Raji (cell line): ENCODE measurements around the gene AFAP1L2.

Experiments used
- POLR2A ChIP-seq: IDR thresholded peaks from 2 replicates; pipeline ENCODE4 v1.6.1; 2011; ENCODE audit warnings: low read depth, low read length, control low read depth; ENCODE audit not compliant: insufficient read depth

The AFAP1L2 gene, protein sequence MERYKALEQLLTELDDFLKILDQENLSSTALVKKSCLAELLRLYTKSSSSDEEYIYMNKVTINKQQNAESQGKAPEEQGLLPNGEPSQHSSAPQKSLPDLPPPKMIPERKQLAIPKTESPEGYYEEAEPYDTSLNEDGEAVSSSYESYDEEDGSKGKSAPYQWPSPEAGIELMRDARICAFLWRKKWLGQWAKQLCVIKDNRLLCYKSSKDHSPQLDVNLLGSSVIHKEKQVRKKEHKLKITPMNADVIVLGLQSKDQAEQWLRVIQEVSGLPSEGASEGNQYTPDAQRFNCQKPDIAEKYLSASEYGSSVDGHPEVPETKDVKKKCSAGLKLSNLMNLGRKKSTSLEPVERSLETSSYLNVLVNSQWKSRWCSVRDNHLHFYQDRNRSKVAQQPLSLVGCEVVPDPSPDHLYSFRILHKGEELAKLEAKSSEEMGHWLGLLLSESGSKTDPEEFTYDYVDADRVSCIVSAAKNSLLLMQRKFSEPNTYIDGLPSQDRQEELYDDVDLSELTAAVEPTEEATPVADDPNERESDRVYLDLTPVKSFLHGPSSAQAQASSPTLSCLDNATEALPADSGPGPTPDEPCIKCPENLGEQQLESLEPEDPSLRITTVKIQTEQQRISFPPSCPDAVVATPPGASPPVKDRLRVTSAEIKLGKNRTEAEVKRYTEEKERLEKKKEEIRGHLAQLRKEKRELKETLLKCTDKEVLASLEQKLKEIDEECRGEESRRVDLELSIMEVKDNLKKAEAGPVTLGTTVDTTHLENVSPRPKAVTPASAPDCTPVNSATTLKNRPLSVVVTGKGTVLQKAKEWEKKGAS

DNA sequence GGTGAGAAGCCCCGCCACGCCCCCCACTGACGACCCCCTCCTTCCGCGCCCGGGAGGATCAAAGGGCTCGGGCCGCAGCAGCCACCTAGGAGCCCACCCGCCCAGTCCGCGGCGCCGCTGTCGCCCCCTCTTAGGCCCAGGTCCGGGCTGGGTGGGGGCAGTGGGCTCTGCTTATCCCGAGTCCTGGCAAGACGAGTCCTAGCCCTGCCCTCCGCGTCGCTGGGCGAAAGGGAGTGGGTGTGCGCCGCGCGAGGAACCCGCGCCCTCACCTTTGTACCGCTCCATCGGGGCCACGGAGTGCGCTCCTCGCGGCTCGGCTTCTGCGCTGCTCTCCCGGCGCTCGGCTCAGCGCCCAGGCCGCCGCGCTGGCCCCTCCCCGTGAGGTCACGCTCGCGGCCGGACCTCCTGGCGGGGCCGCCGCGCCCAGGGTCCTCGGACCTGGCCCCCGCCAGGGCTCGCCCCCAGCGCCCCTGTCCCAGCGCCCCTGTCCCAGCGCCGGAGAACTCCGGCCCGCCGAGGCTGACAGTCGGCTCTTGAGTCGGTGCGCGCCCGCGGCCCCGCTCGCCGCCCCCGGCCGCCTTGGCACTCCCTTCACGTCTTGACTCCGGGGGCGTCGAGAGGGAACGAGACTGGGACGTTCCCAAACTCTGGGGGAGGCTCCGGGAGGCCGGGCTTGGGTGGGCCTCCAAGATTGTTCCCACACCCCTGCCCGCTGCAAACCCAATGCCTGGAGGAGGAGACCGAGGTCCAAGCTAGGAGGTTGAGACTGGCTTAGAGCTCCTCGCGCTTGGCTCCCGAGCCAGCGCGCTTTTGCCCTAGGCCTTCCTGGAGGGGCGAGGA is at the start of gene AFAP1L2:
TSS of gene AFAP1L2 (minus strand) at position 332 of the 840 bp plus-strand sequence. CDS start at position 285, 47 bp downstream.
- no peak for TF ChIP-seq POLR2A

GRCh38 chr10:114453576-114453975 is 49.3 kb upstream of the AFAP1L2 start:
- TF ChIP-seq POLR2A: no peak

- no peak for TF ChIP-seq POLR2A
Observed at GRCh38 chr10:114448897-114449296, 44.6 kb upstream of the AFAP1L2 start.

DNA sequence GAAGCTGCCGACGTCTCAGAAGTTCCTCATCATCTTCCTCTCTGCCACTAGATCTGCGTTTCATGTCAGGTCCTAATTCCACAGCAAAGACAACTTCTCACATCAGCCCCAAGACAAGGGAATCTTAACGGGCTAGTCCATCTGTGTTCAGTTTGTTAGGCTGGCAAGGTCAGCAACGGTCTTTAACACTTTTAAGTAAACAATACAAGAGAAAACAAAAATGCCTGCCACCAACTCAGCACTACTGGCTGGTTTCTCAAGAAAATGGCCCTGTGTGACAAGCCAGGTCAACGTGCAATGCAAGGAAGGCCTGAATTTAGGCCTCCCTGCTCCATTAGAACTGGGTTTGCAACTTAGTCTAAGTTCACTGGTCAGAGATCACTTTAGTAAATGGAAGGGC is 41.0 kb upstream of the AFAP1L2 start:
- no peak for TF ChIP-seq POLR2A

GRCh38 chr10:114444819-114445218 is 40.5 kb upstream of the AFAP1L2 start:
- TF ChIP-seq POLR2A: no peak

GRCh38 chr10:114442091-114442630 is 37.9 kb upstream of the AFAP1L2 start:
- no peak for TF ChIP-seq POLR2A

DNA sequence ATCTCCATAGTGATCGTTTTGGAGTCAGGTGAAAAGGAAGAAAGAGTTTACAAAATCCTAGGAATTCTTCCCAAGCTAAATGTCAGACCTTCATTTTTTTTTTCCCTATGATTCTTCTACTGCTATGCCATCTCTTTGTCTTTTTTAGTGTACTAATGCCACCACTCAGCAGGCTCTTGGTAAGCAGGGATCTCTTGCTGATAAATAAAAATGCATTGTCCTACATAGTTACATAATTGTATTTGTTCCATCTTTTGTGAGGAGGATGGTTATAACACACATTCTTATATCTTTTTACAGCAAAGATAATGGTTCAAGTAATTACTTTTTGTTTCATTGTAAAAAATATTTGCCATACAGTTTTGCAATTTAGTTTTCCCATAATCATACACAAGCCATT is 36.8 kb upstream of the AFAP1L2 start:
- TF ChIP-seq POLR2A: no peak

- TF ChIP-seq POLR2A: no peak
Observed at GRCh38 chr10:114437473-114438292, 33.4 kb upstream of the AFAP1L2 start.

- TF ChIP-seq POLR2A: no peak
Observed at GRCh38 chr10:114436941-114437340, 32.6 kb upstream of the AFAP1L2 start.

DNA sequence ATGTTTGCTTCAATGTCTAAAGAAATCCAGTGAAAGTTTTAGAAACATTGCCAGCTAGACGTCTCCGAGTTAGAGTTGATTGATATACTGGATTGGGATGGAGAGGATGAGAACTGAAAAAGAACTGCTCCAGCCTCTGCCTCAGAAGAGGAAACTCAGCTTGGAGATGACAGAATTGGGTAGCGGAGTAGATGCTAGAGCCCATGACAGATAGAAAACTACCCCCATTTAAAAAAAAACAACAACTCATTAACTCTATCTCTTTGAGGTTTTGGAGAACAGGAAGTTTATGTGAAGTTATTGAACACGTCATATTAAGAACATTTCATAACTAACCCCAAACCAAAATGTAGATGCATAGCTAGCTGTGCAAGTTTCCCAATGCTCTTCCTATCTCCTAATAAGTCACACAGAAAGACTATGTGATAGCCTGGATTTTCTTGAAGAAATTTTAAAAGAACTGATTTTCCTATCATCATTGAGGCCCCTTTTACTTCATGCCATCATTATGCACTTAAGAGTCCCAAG is 28.3 kb upstream of the AFAP1L2 start:
- TF ChIP-seq POLR2A: no peak

DNA sequence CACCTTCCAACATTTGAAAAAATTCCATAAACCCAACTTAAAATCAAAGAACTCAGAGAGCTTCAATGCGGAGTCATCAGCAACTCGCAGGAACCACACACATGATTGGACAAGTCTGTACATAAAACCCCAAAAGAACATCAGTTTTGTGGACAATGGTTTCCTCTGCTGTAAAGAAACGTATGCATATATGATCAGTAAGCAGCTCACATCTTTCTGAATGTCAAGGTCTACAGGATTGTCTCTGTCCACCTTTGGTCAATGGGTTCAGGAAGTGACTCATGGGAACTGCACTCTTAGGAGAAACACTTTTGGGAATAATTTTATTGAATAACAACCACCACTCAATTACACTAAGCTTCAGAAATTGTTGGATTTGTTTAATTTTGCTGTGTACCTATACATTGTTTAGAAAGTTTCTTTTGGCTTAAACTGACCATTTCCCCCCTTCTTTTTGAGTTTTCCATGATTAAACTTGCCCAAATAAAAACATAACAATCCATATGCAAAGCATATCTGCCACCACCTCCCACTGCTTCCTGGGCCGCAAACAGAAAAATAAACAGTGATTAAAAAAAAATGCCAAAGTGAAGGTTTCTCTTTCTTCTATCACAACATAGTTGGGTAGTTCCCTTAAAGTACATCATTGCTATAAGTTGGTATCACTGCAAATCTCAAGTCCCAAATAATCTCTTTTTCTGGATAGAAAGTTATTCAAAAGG is 27.3 kb upstream of the AFAP1L2 start:
- TF ChIP-seq POLR2A: no peak

GRCh38 chr10:114430688-114431413 is 26.5 kb upstream of the AFAP1L2 start:
- no peak for TF ChIP-seq POLR2A
